Activated CD8-positive, alpha-beta T cell treated with anti-CD3 and anti-CD28 coated beads for 36 hours (primary cell): Measurements from ENCODE around the gene SORT1. TPM values are rescaled to one million over a fixed set of nuclear protein-coding genes. Genes with fewer than 3 reads are reported as not detected.

Experiments used
- ATAC-seq: fragments of 200-7000 bp; cut with Tn5 transposase; one replicate; pipeline ENCODE4 v1.10.0; 2021; ENCODE audit warnings: mild to moderate bottlenecking, moderate library complexity
- CTCF ChIA-PET: fragments of 350-600 bp; sonication (Branson Sonifier 250); formaldehyde crosslinking; loops from one replicate; lab custom pipeline; 2021; ENCODE audit warnings: antibody characterized with exemption; lab: Charles Lee
- POLR2A ChIA-PET: fragments of 350-600 bp; sonication (Branson Sonifier 250); formaldehyde crosslinking; loops from one replicate; lab custom pipeline; 2021; ENCODE audit warnings: antibody characterized with exemption; lab: Charles Lee
- DNase-seq: peaks from one replicate; pipeline ENCODE4 v3.0.0-alpha.2; 2020
- H3K27ac Mint-ChIP-seq: one replicate; pipeline ENCODE4 v1.8.0; 2021; ENCODE audit warnings: mild to moderate bottlenecking, mixed read lengths
- H3K27me3 Mint-ChIP-seq: one replicate; pipeline ENCODE4 v1.8.0; 2021; ENCODE audit warnings: mixed read lengths
- H3K36me3 Mint-ChIP-seq: one replicate; pipeline ENCODE4 v1.8.0; 2021; ENCODE audit warnings: low read depth, mixed read lengths
- H3K4me1 Mint-ChIP-seq: one replicate; pipeline ENCODE4 v1.8.0; 2021; ENCODE audit warnings: low read depth, mixed read lengths
- H3K4me3 Mint-ChIP-seq: one replicate; pipeline ENCODE4 v1.8.0; 2021; ENCODE audit warnings: mild to moderate bottlenecking, moderate library complexity, mixed read lengths
- H3K9me3 Mint-ChIP-seq: one replicate; pipeline ENCODE4 v1.8.0; 2021; ENCODE audit warnings: mixed read lengths
- CTCF ChIP-seq: fragments of 200-600 bp; IDR thresholded peaks from one replicate; pipeline ENCODE4 v1.8.0; 2022; ENCODE audit warnings: antibody characterized with exemption, mild to moderate bottlenecking
- intact Hi-C: fragments of 100-400 bp; cut with micrococcal nuclease; formaldehyde crosslinking; loops from one replicate; pipeline ENCODE4 v1.10.0; 2022
- total RNA-seq, 2 experiments: library from RNA; stranded (reverse); gene quantifications; one replicate each; pipeline ENCODE4 v1.2.3, GENCODE V29; 2021

The SORT1 gene
- total RNA-seq, 2 experiments from 2014 or later, result 2.5 to 3.2 TPM

GRCh38 chr1:109350655-109351054 is 47.1 kb downstream of the SORT1 start:
- Mint-ChIP-seq H3K9me3 (no peaks in the 10 kb centered on the region), H3K4me1 (no peaks in the 10 kb centered on the region), H3K36me3 (no peaks in the 10 kb centered on the region), H3K27ac (no peak overlapping the region), H3K4me3 (no peak overlapping the region), H3K27me3 (no peaks in the 10 kb centered on the region)
- CTCF ChIA-PET, result interaction anchor here (1.0 kb wide), 1 partner anchor 181 kb away, joined by 3 read pairs; no protein-coding TSS in a partner anchor
- DNase-seq (no peak), ATAC-seq (no peak)
- TF ChIP-seq CTCF, result no peak
- POLR2A ChIA-PET, result interaction anchor here (0.7 kb wide), 1 partner anchor 111 kb away, joined by 3 read pairs; no protein-coding TSS in a partner anchor
- intact Hi-C loops, result no loop called here

GRCh38 chr1:109350182-109350581 is 47.5 kb downstream of the SORT1 start:
- CTCF ChIA-PET, result interaction anchor here (1.0 kb wide), 1 partner anchor 182 kb away, joined by 3 read pairs; no protein-coding TSS in a partner anchor
- intact Hi-C loops, result no loop called here
- TF ChIP-seq CTCF, result no peak

GRCh38 chr1:109347511-109347910 is 50.2 kb downstream of the SORT1 start:
- DNase-seq, result no peak
- intact Hi-C loops, result no loop called here
- no peak for ATAC-seq
- H3K4me3 Mint-ChIP-seq, result no peak overlapping the region
- no peaks in the 10 kb centered on the region for H3K36me3 Mint-ChIP-seq
- ChIA-PET CTCF (interaction anchor here (3.2 kb wide), 1 partner anchor 52 kb away, joined by 10 read pairs; the partner anchor contains the start of gene SORT1), POLR2A (no interaction called here)
- no peaks in the 10 kb centered on the region for H3K4me1 Mint-ChIP-seq
- H3K27me3 Mint-ChIP-seq, result no peaks in the 10 kb centered on the region
- H3K27ac Mint-ChIP-seq, result no peak overlapping the region
- TF ChIP-seq CTCF, result no peak
- H3K9me3 Mint-ChIP-seq, result no peaks in the 10 kb centered on the region

More at GRCh38 chr1:109350182-109350581, 47.5 kb downstream of the SORT1 start:
- H3K9me3 Mint-ChIP-seq, result no peaks in the 10 kb centered on the region
- DNase-seq (no peak), ATAC-seq (no peak)
- no peaks in the 10 kb centered on the region for H3K27me3 Mint-ChIP-seq
- H3K27ac Mint-ChIP-seq, result no peak overlapping the region
- no peaks in the 10 kb centered on the region for H3K4me1 Mint-ChIP-seq
- no peaks in the 10 kb centered on the region for H3K36me3 Mint-ChIP-seq
- POLR2A ChIA-PET, result no interaction called here
- H3K4me3 Mint-ChIP-seq, result no peak overlapping the region

- H3K9me3 Mint-ChIP-seq, result no peaks in the 10 kb centered on the region
- no peak for DNase-seq
- H3K36me3 Mint-ChIP-seq, result no peaks in the 10 kb centered on the region
- H3K4me3 Mint-ChIP-seq, result no peak overlapping the region
- no peaks in the 10 kb centered on the region for H3K27me3 Mint-ChIP-seq
- ChIA-PET POLR2A (no interaction called here), CTCF (interaction anchor here (0.7 to 1.5 kb wide), 2 partner anchors 14 to 190 kb away, joined by 3 read pairs; no protein-coding TSS in a partner anchor)
- intact Hi-C loops, result no loop called here
- H3K4me1 Mint-ChIP-seq, result no peaks in the 10 kb centered on the region
- no peak for ATAC-seq
- no peak for TF ChIP-seq CTCF
- H3K27ac Mint-ChIP-seq, result no peak overlapping the region
Observed at GRCh38 chr1:109341944-109342930, 55.5 kb downstream of the SORT1 start.

- ChIA-PET CTCF (no interaction called here), POLR2A (no interaction called here)
- no peaks in the 10 kb centered on the region for H3K4me1 Mint-ChIP-seq
- TF ChIP-seq CTCF, result no peak
- H3K27ac Mint-ChIP-seq, result no peak overlapping the region
- intact Hi-C loops, result no loop called here
- no peaks in the 10 kb centered on the region for H3K36me3 Mint-ChIP-seq
- no peaks in the 10 kb centered on the region for H3K9me3 Mint-ChIP-seq
- no peak for ATAC-seq
- no peak overlapping the region for H3K4me3 Mint-ChIP-seq
- no peaks in the 10 kb centered on the region for H3K27me3 Mint-ChIP-seq
- DNase-seq, result no peak
Observed at GRCh38 chr1:109338608-109339007, 59.1 kb downstream of the SORT1 start.
